AG09319 (cell line): ENCODE measurements around the gene ZNF670.

Experiments
- DNase-seq: peaks from one replicate; pipeline ENCODE4 v3.0.0-alpha.2; 2010; ENCODE audit warnings: low read depth; ENCODE audit errors: extremely low read depth
- CTCF ChIP-seq: IDR thresholded peaks from 2 replicates; pipeline ENCODE4 v1.5.1; 2011; ENCODE audit warnings: low read depth, mild to moderate bottlenecking, inconsistent platforms, low read length, moderate library complexity

Gene ZNF670

GRCh38 chr1:247085310-247085709, 6.7 kb upstream of the ZNF670 start:
- no peak for TF ChIP-seq CTCF
- no peak for DNase-seq

GRCh38 chr1:247084771-247085170, 6.2 kb upstream of the ZNF670 start:
- no peak for DNase-seq
- TF ChIP-seq CTCF = no peak

GRCh38 chr1:247079141-247079874, 697 bp upstream of the ZNF670 start:
- TF ChIP-seq CTCF = no peak
- no peak for DNase-seq

- no peak for TF ChIP-seq CTCF
- DNase-seq = no peak
Measured at GRCh38 chr1:247077876-247078257, 744 bp downstream of the ZNF670 start.

- TF ChIP-seq CTCF = no peak; the same call in 1 of the 2 replicates
- no peak for DNase-seq
Measured at GRCh38 chr1:247077213-247077612, 1.4 kb downstream of the ZNF670 start.

GRCh38 chr1:247070645-247071044, 8.0 kb downstream of the ZNF670 start:
- no peak for TF ChIP-seq CTCF

GRCh38 chr1:247064304-247064703, 14.3 kb downstream of the ZNF670 start:
- TF ChIP-seq CTCF = no peak
- DNase-seq = no peak

More at GRCh38 chr1:247070645-247071044, 8.0 kb downstream of the ZNF670 start:
- no peak for DNase-seq
